T-helper 1 cell (primary cell): ENCODE measurements around the gene DUSP22.

Source experiments
- DNase-seq, 5 donors: peaks; one replicate each; pipeline ENCODE4 v3.0.0-alpha.2; 2012 to 2020

DUSP22 gene

GRCh38 chr6:381742-382461, 89.6 kb downstream of the DUSP22 start:
- no peak for DNase-seq

GRCh38 chr6:382883-383810, 90.9 kb downstream of the DUSP22 start:
- DNase-seq, result no peak

- no peak for DNase-seq
Measured at GRCh38 chr6:383856-384255, 91.6 kb downstream of the DUSP22 start.

GRCh38 chr6:384898-385297, 92.6 kb downstream of the DUSP22 start:
- no peak for DNase-seq

GRCh38 chr6:385614-386013, 93.3 kb downstream of the DUSP22 start:
- no peak for DNase-seq

GRCh38 chr6:386688-387266, 94.5 kb downstream of the DUSP22 start:
- no peak for DNase-seq

GRCh38 chr6:387293-387741, 95.0 kb downstream of the DUSP22 start:
- DNase-seq, result no peak

GRCh38 chr6:388202-388903, 96.1 kb downstream of the DUSP22 start:
- DNase-seq, result no peak

- DNase-seq, result no peak
Measured at GRCh38 chr6:389143-389542, 96.9 kb downstream of the DUSP22 start.

- DNase-seq, result peak in 1 of 5 donors; percentile 93
Measured at GRCh38 chr6:389622-390021, 97.3 kb downstream of the DUSP22 start.

GRCh38 chr6:390914-391558, 98.7 kb downstream of the DUSP22 start:
- peak in 1 of 5 donors; percentile 78 for DNase-seq

- peak in 3 of 5 donors; percentile 42 to 83 (median 50) for DNase-seq
Measured at GRCh38 chr6:391559-392440, 99.5 kb downstream of the DUSP22 start, which contains the start of gene IRF4. Gene IRF4 (plus strand): TSS chr6:391752. CDS start chr6:393153, 1,401 bp downstream.

- DNase-seq, result peak in 2 of 5 donors; percentile 20 to 57
Measured at GRCh38 chr6:392441-393390, 100.4 kb downstream of the DUSP22 start.

GRCh38 chr6:393391-394221, 101.3 kb downstream of the DUSP22 start:
- DNase-seq, result peak in 1 of 5 donors; percentile 47

GRCh38 chr6:394641-395289, 102.5 kb downstream of the DUSP22 start:
- no peak for DNase-seq

GRCh38 chr6:395432-396125, 103.3 kb downstream of the DUSP22 start:
- no peak for DNase-seq

GRCh38 chr6:396126-396520, 103.8 kb downstream of the DUSP22 start:
- no peak for DNase-seq

GRCh38 chr6:397056-397455, 104.8 kb downstream of the DUSP22 start:
- no peak for DNase-seq
